H1 (cell line): ENCODE results near the gene RGS6. TPM values are rescaled to one million over a fixed set of nuclear protein-coding genes. Genes with fewer than 3 reads are reported as not detected.

Experiments
- CTCF ChIA-PET: fragments of 300-600 bp; sonication (Branson Sonifier 250); formaldehyde crosslinking; loops from one replicate; lab custom pipeline; 2021; ENCODE audit not compliant: partially characterized antibody; lab: Charles Lee
- POLR2A ChIA-PET: fragments of 300-600 bp; sonication (Branson Sonifier 250); formaldehyde crosslinking; loops from one replicate; lab custom pipeline; 2021; ENCODE audit warnings: inconsistent platforms; ENCODE audit not compliant: partially characterized antibody; lab: Charles Lee
- DNase-seq, 2 experiments: peaks; one replicate each; pipeline versions ENCODE4 v3.0.0 to v3.0.0-alpha.2; 2010 to 2022; ENCODE audit warnings: low spot score in 2 of 2, low read depth in 1 of 2, mixed read lengths in 1 of 2
- FAIRE-seq: peaks from 2 replicates; lab custom pipeline; 2011; peaks lifted over from hg19 to GRCh38; lab: Jason Lieb, UNC
- H2AFZ ChIP-seq: 2 replicates; pipeline ENCODE4 v1.8.1; 2012; ENCODE audit warnings: low read length, inconsistent platforms
- H2AK5ac ChIP-seq: 2 replicates; pipeline ENCODE4 v1.6.1; 2013; ENCODE audit warnings: low read depth, low read length
- H2BK120ac ChIP-seq: replicated peaks from 2 replicates; pipeline ENCODE3; 2013; ENCODE audit warnings: low read depth, low read length, inconsistent platforms
- H2BK12ac ChIP-seq: 2 replicates; pipeline ENCODE4 v1.6.1; 2013; ENCODE audit warnings: low read depth, low read length
- H2BK15ac ChIP-seq: 2 replicates; pipeline ENCODE4 v1.6.1; 2013; ENCODE audit warnings: low read length
- H2BK20ac ChIP-seq: 2 replicates; pipeline ENCODE4 v1.6.1; 2013; ENCODE audit warnings: low read length
- H2BK5ac ChIP-seq: 2 replicates; pipeline ENCODE4 v1.6.1; 2013; ENCODE audit warnings: low read depth, low read length
- H3K14ac ChIP-seq: 2 replicates; pipeline ENCODE4 v1.6.1; 2013; ENCODE audit warnings: inconsistent platforms; ENCODE audit not compliant: insufficient read length
- H3K18ac ChIP-seq: 2 replicates; pipeline ENCODE4 v1.6.1; 2013; ENCODE audit warnings: low read length; ENCODE audit errors: extremely low read depth
- H3K23ac ChIP-seq: 2 replicates; pipeline ENCODE4 v1.6.1; 2013; ENCODE audit warnings: inconsistent platforms; ENCODE audit not compliant: insufficient read length
- H3K23me2 ChIP-seq: 2 replicates; pipeline ENCODE4 v1.6.1; 2013; ENCODE audit warnings: low read depth, low read length
- H3K27ac ChIP-seq: 2 replicates; pipeline ENCODE4 v1.6.1; 2011; ENCODE audit warnings: low read depth, low read length, inconsistent platforms
- H3K27me3 ChIP-seq, 4 experiments: replicated peaks in 1 of 4; 1 replicate in 1 of 4; 2 replicates in 3 of 4; pipeline versions ENCODE4 v1.6.1 to v1.8.1; 2011 to 2013; ENCODE audit warnings: low read length in 3 of 4, mild to moderate bottlenecking in 3 of 4, inconsistent platforms in 2 of 4, mixed read lengths in 2 of 4, moderate library complexity in 1 of 4; ENCODE audit not compliant: control insufficient read depth in 3 of 4, insufficient read depth in 3 of 4; ENCODE audit errors: extremely low read depth in 1 of 4
- H3K36me3 ChIP-seq, 4 experiments: 2 replicates each; pipeline versions ENCODE4 v1.6.1 to v1.8.1; 2011 to 2013; ENCODE audit warnings: mild to moderate bottlenecking in 4 of 4, low read length in 3 of 4, moderate library complexity in 2 of 4, control low read depth in 1 of 4, inconsistent platforms in 1 of 4; ENCODE audit not compliant: insufficient read depth in 4 of 4, control insufficient read depth in 2 of 4
- H3K4ac ChIP-seq: replicated peaks from 2 replicates; pipeline ENCODE3; 2013; ENCODE audit warnings: low read length, low read depth, mixed read lengths, inconsistent platforms; ENCODE audit not compliant: insufficient read length
- H3K4me1 ChIP-seq, 4 experiments: replicated peaks in 1 of 4; 1 replicate in 1 of 4; 2 replicates in 3 of 4; pipeline versions ENCODE4 v1.6.1 to v1.8.1; 2011 to 2013; ENCODE audit warnings: low read length in 3 of 4, inconsistent platforms in 2 of 4, mixed read lengths in 1 of 4; ENCODE audit not compliant: insufficient read depth in 4 of 4, control insufficient read depth in 3 of 4
- H3K4me2 ChIP-seq, 2 experiments: 2 replicates each; pipeline versions ENCODE4 v1.6.1 to v1.8.1; 2011 to 2013; ENCODE audit warnings: low read depth in 2 of 2, low read length in 2 of 2, control low read depth in 1 of 2, inconsistent platforms in 1 of 2, mild to moderate bottlenecking in 1 of 2; ENCODE audit not compliant: insufficient read depth in 1 of 2
- H3K4me3 ChIP-seq, 4 experiments: fragments of 200-600, 300-600 bp in 1 of 4; sonication (generic), shearing (Covaris generic), sonication (Bioruptor Twin) in 1 of 4; 2 replicates each; pipeline versions ENCODE4 v1.5.1 to v1.8.1; 2011 to 2016; ENCODE audit warnings: low read length in 4 of 4, low read depth in 3 of 4, control low read depth in 2 of 4, inconsistent platforms in 2 of 4, mild to moderate bottlenecking in 2 of 4, mixed read lengths in 1 of 4, moderate library complexity in 1 of 4; ENCODE audit not compliant: insufficient read depth in 2 of 4; ENCODE audit errors: extremely low read depth in 1 of 4
- H3K56ac ChIP-seq: replicated peaks from 2 replicates; pipeline ENCODE3; 2013; ENCODE audit warnings: low read depth, mild to moderate bottlenecking, mixed read lengths, low read length, inconsistent platforms; ENCODE audit not compliant: insufficient read length
- H3K79me1 ChIP-seq: 2 replicates; pipeline ENCODE4 v1.6.1; 2013; ENCODE audit warnings: low read depth, low read length, control low read depth
- H3K79me2 ChIP-seq, 2 experiments: 2 replicates each; pipeline versions ENCODE4 v1.6.1 to v1.8.1; 2012 to 2013; ENCODE audit warnings: low read length in 2 of 2, mild to moderate bottlenecking in 2 of 2, inconsistent platforms in 1 of 2; ENCODE audit not compliant: insufficient read depth in 2 of 2, control insufficient read depth in 1 of 2
- H3K9ac ChIP-seq, 4 experiments: replicated peaks in 1 of 4; 1 replicate in 1 of 4; 2 replicates in 3 of 4; pipeline versions ENCODE4 v1.6.1 to v1.8.1; 2011 to 2013; ENCODE audit warnings: low read depth in 3 of 4, low read length in 3 of 4, control low read depth in 2 of 4, mild to moderate bottlenecking in 2 of 4, moderate library complexity in 2 of 4, inconsistent platforms in 1 of 4; ENCODE audit errors: extremely low read depth in 1 of 4
- H3K9me3 ChIP-seq, 2 experiments: 2 replicates each; pipeline versions ENCODE4 v1.6.1 to v1.8.1; 2012 to 2013; ENCODE audit warnings: mild to moderate bottlenecking in 2 of 2, moderate library complexity in 2 of 2, control low read depth in 1 of 2, inconsistent platforms in 1 of 2, low read depth in 1 of 2, low read length in 1 of 2, mixed read lengths in 1 of 2; ENCODE audit not compliant: insufficient read depth in 2 of 2
- H4K20me1 ChIP-seq, 2 experiments: replicated peaks in 1 of 2; 2 replicates each; pipeline versions ENCODE3 to v1.8.1; 2011 to 2013; ENCODE audit warnings: inconsistent platforms in 2 of 2, low read length in 2 of 2, mild to moderate bottlenecking in 1 of 2; ENCODE audit not compliant: insufficient read depth in 2 of 2, control insufficient read depth in 1 of 2
- H4K5ac ChIP-seq: 2 replicates; pipeline ENCODE4 v1.6.1; 2013; ENCODE audit warnings: low read length, low read depth, mixed read lengths, inconsistent platforms; ENCODE audit not compliant: insufficient read length
- H4K8ac ChIP-seq: 2 replicates; pipeline ENCODE4 v1.8.0; 2013; ENCODE audit warnings: mild to moderate bottlenecking, moderate library complexity, low read length, inconsistent platforms; ENCODE audit not compliant: insufficient read depth; ENCODE audit errors: extremely low read depth
- H4K91ac ChIP-seq: replicated peaks from 2 replicates; pipeline ENCODE3; 2013; ENCODE audit warnings: low read length, mixed read lengths, inconsistent platforms; ENCODE audit not compliant: insufficient read length
- BRCA1 ChIP-seq: IDR thresholded peaks from 2 replicates; pipeline ENCODE4 v1.6.1; 2012; ENCODE audit warnings: low read depth, low read length, improper control_type of control experiment
- CBX5 ChIP-seq: fragments of 300-800, 300-1000 bp; sonication (generic); IDR thresholded peaks from 2 replicates; pipeline ENCODE4 v1.7.1; 2016; ENCODE audit warnings: antibody characterized with exemption, low read length, low read depth
- CHD1 ChIP-seq: IDR thresholded peaks from 2 replicates; pipeline ENCODE4 v1.6.1; 2012; ENCODE audit warnings: low read depth, low read length, improper control_type of control experiment
- FOSL1 ChIP-seq: IDR thresholded peaks from 2 replicates; pipeline ENCODE4 v1.6.1; 2011; ENCODE audit warnings: mild to moderate bottlenecking, low read depth, low read length, moderate library complexity; ENCODE audit not compliant: insufficient read depth
- GTF2F1 ChIP-seq: IDR thresholded peaks from 2 replicates; pipeline ENCODE4 v1.6.1; 2012; ENCODE audit warnings: low read depth, low read length, improper control_type of control experiment, borderline replicate concordance
- KDM4A ChIP-seq: IDR thresholded peaks from one replicate; pipeline ENCODE4 v1.7.1; 2012; ENCODE audit warnings: low read depth, mild to moderate bottlenecking, moderate library complexity, low read length, inconsistent platforms; ENCODE audit not compliant: severe bottlenecking
- MAFK ChIP-seq: IDR thresholded peaks from 2 replicates; pipeline ENCODE4 v1.6.1; 2012; ENCODE audit warnings: low read depth, mild to moderate bottlenecking, improper control_type of control experiment, low read length
- POLR2A ChIP-seq, 2 experiments: IDR thresholded peaks; 1 replicate in 1 of 2; 2 replicates in 1 of 2; pipeline ENCODE4 v1.6.1; 2011; ENCODE audit warnings: low read depth in 2 of 2, low read length in 2 of 2, mild to moderate bottlenecking in 2 of 2; ENCODE audit errors: control extremely low read depth in 1 of 2
- POU5F1 ChIP-seq: IDR thresholded peaks from 2 replicates; pipeline ENCODE4 v1.6.1; 2011; ENCODE audit warnings: low read depth, mild to moderate bottlenecking, low read length, moderate library complexity
- RXRA ChIP-seq: IDR thresholded peaks from 2 replicates; pipeline ENCODE4 v1.6.1; 2011; ENCODE audit warnings: low read depth, mild to moderate bottlenecking, low read length, moderate library complexity; ENCODE audit not compliant: insufficient read depth
- SIRT6 ChIP-seq: IDR thresholded peaks from one replicate; pipeline ENCODE4 v1.7.1; 2012; ENCODE audit warnings: low read length, inconsistent platforms
- SP4 ChIP-seq: IDR thresholded peaks from 2 replicates; pipeline ENCODE4 v1.6.1; 2012; ENCODE audit warnings: low read length, inconsistent platforms
- SUZ12 ChIP-seq: fragments of 200-600 bp; sonication (generic); IDR thresholded peaks from 2 replicates; pipeline ENCODE4 v1.6.1; 2012; ENCODE audit warnings: mild to moderate bottlenecking, inconsistent platforms, low read length, moderate library complexity, mixed read lengths
- TAF7 ChIP-seq: optimal IDR thresholded peaks from 2 replicates; pipeline ENCODE3; 2011; ENCODE audit warnings: low read depth, mild to moderate bottlenecking, inconsistent platforms, low read length, moderate library complexity, borderline replicate concordance
- TBP ChIP-seq: IDR thresholded peaks from 2 replicates; pipeline ENCODE4 v1.6.1; 2011; ENCODE audit warnings: low read depth, low read length, improper control_type of control experiment
- YY1 ChIP-seq: IDR thresholded peaks from 2 replicates; pipeline ENCODE4 v1.6.1; 2011; ENCODE audit warnings: low read depth, mild to moderate bottlenecking, low read length
- WGBS, 2 experiments: shearing (Covaris generic) in 1 of 2; methylation state at CpG; one replicate each; pipeline versions ENCODE4 v1.1.6 to v1.1.7; 2013 to 2015; ENCODE audit warnings: low lambda C conversion rate in 2 of 2, mixed read lengths in 2 of 2, inconsistent platforms in 1 of 2, low coverage in 1 of 2, missing lambda C conversion rate in 1 of 2; ENCODE audit not compliant: insufficient replicate concordance in 2 of 2, insufficient coverage in 1 of 2, insufficient read length in 1 of 2; ENCODE audit errors: extremely low coverage in 1 of 2, missing lambda C conversion rate in 1 of 2; 5-methylcytosine and 5-hydroxymethylcytosine counted together
- polyA plus RNA-seq, 7 experiments: library from polyadenylated mRNA; depleted of rRNA in 3 of 7; stranded (reverse) in 5 of 7; unstranded in 2 of 7; fragments of >200 nt in 5 of 7; fragments of 200-250 nt in 2 of 7; gene quantifications; 1 replicate in 5 of 7; 2 replicates in 1 of 7; 4 replicates in 1 of 7; pipeline versions ENCODE4 v1.2.1 to v1.2.3, GENCODE V29; 2011 to 2013; ENCODE audit warnings: missing spikeins in 2 of 7, mixed read lengths in 2 of 7
- total RNA-seq: library from RNA; stranded (reverse); fragmentation: NEBNext Ultra II Directional; extraction: Animal tissue kit (Norgen Biotek cat#: 25700); gene quantifications from 2 replicates; pipeline ENCODE4 v1.2.1, GENCODE V29; 2021

Gene RGS6
- total and polyA plus RNA-seq, 2 of the 8 experiments (the other 6 are each of a cell fraction or from before 2014, with no cell fraction given), result 0.26 to 1.1 TPM

DNA sequence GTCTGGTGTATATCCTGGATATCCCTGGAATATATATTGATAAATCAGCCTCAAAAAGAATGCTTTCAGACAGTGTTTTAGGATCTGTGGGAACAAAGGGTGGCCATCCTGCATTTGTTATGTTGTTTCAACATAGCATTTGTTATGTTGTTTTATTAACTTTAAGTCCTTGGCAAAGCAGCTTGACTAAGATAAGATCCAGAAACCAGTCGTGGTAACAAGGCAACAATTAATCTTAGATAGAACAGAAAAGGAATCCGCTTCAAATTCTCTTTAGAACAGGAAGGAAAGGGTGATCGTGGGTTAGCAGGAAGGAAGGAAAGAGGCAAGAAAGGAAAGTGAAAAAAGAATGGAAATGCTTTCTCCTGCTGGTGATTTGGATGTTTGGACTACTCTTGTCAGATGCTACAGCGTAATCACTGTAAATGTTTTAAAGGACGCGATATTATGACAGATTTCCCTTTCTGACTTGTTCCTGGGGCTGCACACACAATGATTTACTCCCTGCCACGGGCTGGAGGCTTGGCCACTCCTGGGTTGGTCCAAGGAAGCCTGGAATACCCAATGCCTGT, 518.3 kb downstream of the RGS6 start:
- no peak overlapping the region for H3K4ac ChIP-seq
- no peak overlapping the region for H2BK20ac ChIP-seq
- POLR2A ChIA-PET, result no interaction called here
- no peaks in the 10 kb centered on the region for H3K79me1 ChIP-seq
- no peak overlapping the region for H3K23ac ChIP-seq
- WGBS, 2 experiments, result 89% methylated on average over 7 of the region's 7 CpGs; no CpG with 5 or more reads in 1 of the 2 experiments
- no peak overlapping the region for H3K14ac ChIP-seq
- no peak overlapping the region for H2BK120ac ChIP-seq
- no peaks in the 10 kb centered on the region; the same call in 1 of the 2 replicates for H3K23me2 ChIP-seq
- no peak overlapping the region for H4K8ac ChIP-seq
- H2BK5ac ChIP-seq, result 0 out of 2 replicates have a peak overlapping the region, but pooled peaks have one; percentile 38
- H3K36me3 ChIP-seq, result no peaks in the 10 kb centered on the region
- H3K4me2 ChIP-seq, result no peak overlapping the region
- no peaks in the 10 kb centered on the region for H3K79me2 ChIP-seq
- H3K4me1 ChIP-seq, result peaks cover 0 to 4% (median 0%) of the 10 kb centered on the region in 4 experiments; a peak in 1 of 7 replicates
- H2BK15ac ChIP-seq, result no peak overlapping the region
- no peak for DNase-seq
- H3K27me3 ChIP-seq, result no peaks in the 10 kb centered on the region
- no peak overlapping the region for H3K27ac ChIP-seq
- FAIRE-seq, result no peak
- no peak overlapping the region; the same call in 1 of the 2 replicates for H2AK5ac ChIP-seq
- H3K9ac ChIP-seq, result no peak overlapping the region
- peak overlapping the region; percentile 62 for H3K18ac ChIP-seq
- CTCF ChIA-PET, result no interaction called here
- no peak overlapping the region for H3K4me3 ChIP-seq
- H4K5ac ChIP-seq, result no peak overlapping the region
- H3K56ac ChIP-seq, result no peak overlapping the region
- no peaks in the 10 kb centered on the region for H3K9me3 ChIP-seq
- H4K91ac ChIP-seq, result no peak overlapping the region
- H2AFZ ChIP-seq, result peak overlapping the region; percentile 91
- H2BK12ac ChIP-seq, result peak overlapping the region; percentile 82
- no peaks in the 10 kb centered on the region for H4K20me1 ChIP-seq
- TF ChIP-seq KDM4A (no peak), SP4 (no peak), GTF2F1 (no peak), CHD1 (no peak), YY1 (no peak), CBX5 (no peak), SIRT6 (no peak), POLR2A (IDR thresholded peaks at IDR 0.05; ENCODE audit: control extremely low read depth in 1 of 2, low read depth in 2 of 2, low read length in 2 of 2) (no peak), FOSL1 (no peak), RXRA (no peak), BRCA1 (no peak), MAFK (no peak), POU5F1 (no peak), SUZ12 (no peak), TBP (no peak), TAF7 (no peak)
